ENCODE measurements around the gene RASD2.

The RASD2 gene

DNA sequence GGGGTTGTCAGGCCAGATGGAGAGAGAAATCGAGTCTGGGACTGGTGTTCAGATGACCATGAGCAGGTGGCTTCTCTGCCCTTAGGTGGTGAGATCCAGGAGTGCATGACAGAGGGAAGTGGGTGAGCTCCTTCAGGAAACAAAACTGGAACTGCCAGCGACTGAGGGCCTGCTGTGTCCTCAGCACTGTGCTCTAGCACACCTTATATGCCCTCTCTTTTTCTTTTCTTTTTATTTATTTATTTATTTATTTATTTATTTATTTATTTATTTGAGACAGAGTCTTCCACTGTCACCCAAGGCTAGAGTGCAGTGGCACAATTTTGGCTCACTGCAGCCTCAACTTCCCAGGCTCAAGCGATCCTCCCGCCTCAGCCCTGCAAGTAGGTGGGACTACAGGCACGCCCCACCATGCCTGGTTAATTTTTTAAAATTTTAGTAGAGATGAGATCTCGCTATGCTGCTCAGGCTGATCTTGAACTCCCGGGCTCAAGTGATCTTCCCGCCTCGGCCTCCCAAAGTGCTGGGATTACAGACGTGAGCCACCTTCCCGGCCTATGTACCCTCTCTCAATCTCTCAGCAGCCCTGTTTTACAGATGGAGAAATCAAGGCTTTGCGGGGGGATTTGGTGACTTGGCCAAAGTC lies 14.8 kb upstream of the RASD2 start:
- no peak overlapping the region for H3K4ac ChIP-seq (ENCODE audit: low read depth in 1 of 2, low read length in 2 of 2)
- no peak overlapping the region for H3K23ac ChIP-seq (ENCODE audit: low read length in 2 of 2)
- no peak overlapping the region for H3K4me3 ChIP-seq (ENCODE audit: insufficient read depth in 1 of 2, low read depth in 1 of 2, low read length in 2 of 2)
- no peak overlapping the region for H2BK120ac ChIP-seq (ENCODE audit: low read depth, low read length)
- H3K18ac ChIP-seq (ENCODE audit: low read depth in 1 of 2, low read length in 2 of 2), result no peak overlapping the region
- H3K27me3 ChIP-seq (ENCODE audit: control insufficient read depth in 1 of 2, insufficient read depth in 1 of 2, low read length in 2 of 2), result peaks cover 15 to 40% of the 10 kb centered on the region in 2 experiments
- WGBS, result 89% methylated on average over 11 of the region's 12 CpGs
- H3K4me1 ChIP-seq (ENCODE audit: control insufficient read depth, insufficient read depth, low read depth, low read length), result no peaks in the 10 kb centered on the region
- H3K9me3 ChIP-seq (ENCODE audit: control insufficient read depth, low read length), result peaks cover 4% of the 10 kb centered on the region
- no peak overlapping the region for H2BK5ac ChIP-seq (ENCODE audit: low read depth, low read length, poor library complexity, severe bottlenecking)
- no peak overlapping the region for H3K14ac ChIP-seq (ENCODE audit: low read length in 2 of 2)
- no peak overlapping the region for H3K9ac ChIP-seq (ENCODE audit: low read length)
- H3K4me2 ChIP-seq (ENCODE audit: low read length, poor library complexity, severe bottlenecking), result no peak overlapping the region
- no peak overlapping the region for H3K27ac ChIP-seq (ENCODE audit: low read length, poor library complexity, severe bottlenecking)
- no peak overlapping the region for H4K8ac ChIP-seq (ENCODE audit: low read length)
- no peaks in the 10 kb centered on the region for H3K36me3 ChIP-seq (ENCODE audit: control insufficient read depth in 1 of 2, insufficient read depth in 2 of 2, low read depth in 1 of 2, low read length in 2 of 2)
- H2AFZ ChIP-seq (ENCODE audit: low read depth, low read length), result no peak overlapping the region
- DNase-seq, result no peak
- no peaks in the 10 kb centered on the region for H3K79me1 ChIP-seq (replicated peaks; ENCODE audit: low read length, poor library complexity, severe bottlenecking)
- H2BK12ac ChIP-seq (ENCODE audit: low read length in 2 of 2), result no peak overlapping the region
- H2AK5ac ChIP-seq (ENCODE audit: low read length, severe bottlenecking), result no peak overlapping the region
- H2BK15ac ChIP-seq (ENCODE audit: low read depth, poor library complexity, severe bottlenecking), result no peak overlapping the region
- no peak overlapping the region for H4K91ac ChIP-seq (ENCODE audit: low read length)

DNA sequence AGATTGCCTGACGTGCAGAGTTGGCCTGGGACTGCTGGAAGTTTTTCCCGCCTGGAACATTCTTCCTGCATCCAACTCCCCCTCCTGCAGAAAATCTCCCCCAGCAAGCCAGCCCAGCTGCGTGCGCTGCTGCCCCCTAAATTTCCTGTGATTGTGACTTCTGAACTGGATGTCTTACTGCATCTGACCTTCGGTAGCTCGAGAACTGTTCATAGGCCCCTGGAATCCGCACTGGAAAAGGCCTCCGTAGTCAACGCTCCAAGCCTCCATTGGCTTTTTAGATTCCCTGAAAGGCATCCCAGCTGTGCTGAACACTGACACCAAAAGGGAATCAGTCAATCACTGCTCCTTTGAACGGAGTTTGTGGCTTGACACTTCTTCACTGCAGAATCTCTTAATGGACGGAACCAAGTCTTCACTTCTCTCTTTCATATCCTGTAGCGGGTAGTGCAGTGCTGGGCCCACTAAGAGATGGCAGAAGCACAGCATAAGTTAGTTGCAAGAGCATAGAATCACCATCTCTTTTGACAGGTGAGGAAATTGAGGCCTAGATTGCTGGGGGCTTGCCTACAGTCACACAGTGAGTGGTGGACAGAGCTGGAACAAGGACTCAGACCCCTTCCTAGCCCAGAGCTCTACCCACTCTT lies 14.2 kb upstream of the RASD2 start:
- H3K4me2 ChIP-seq (ENCODE audit: low read length, poor library complexity, severe bottlenecking), result no peak overlapping the region
- no peaks in the 10 kb centered on the region for H3K4me1 ChIP-seq (ENCODE audit: control insufficient read depth, insufficient read depth, low read depth, low read length)
- no peak overlapping the region for H3K4ac ChIP-seq (ENCODE audit: low read depth in 1 of 2, low read length in 2 of 2)
- no peaks in the 10 kb centered on the region for H3K36me3 ChIP-seq (ENCODE audit: control insufficient read depth in 1 of 2, insufficient read depth in 2 of 2, low read depth in 1 of 2, low read length in 2 of 2)
- peak overlapping the region in 1 of 2 experiments; percentile 57 for H2BK12ac ChIP-seq (ENCODE audit: low read length in 2 of 2)
- no peak overlapping the region for H3K14ac ChIP-seq (ENCODE audit: low read length in 2 of 2)
- H3K18ac ChIP-seq (ENCODE audit: low read depth in 1 of 2, low read length in 2 of 2), result no peak overlapping the region
- 87% methylated on average over 12 of the region's 12 CpGs for WGBS
- no peak overlapping the region for H2AK5ac ChIP-seq (ENCODE audit: low read length, severe bottlenecking)
- H3K79me1 ChIP-seq (replicated peaks; ENCODE audit: low read length, poor library complexity, severe bottlenecking), result no peaks in the 10 kb centered on the region
- no peak overlapping the region for H4K8ac ChIP-seq (ENCODE audit: low read length)
- no peak overlapping the region for H3K4me3 ChIP-seq (ENCODE audit: insufficient read depth in 1 of 2, low read depth in 1 of 2, low read length in 2 of 2)
- no peak overlapping the region for H2AFZ ChIP-seq (ENCODE audit: low read depth, low read length)
- peaks cover 11 to 34% of the 10 kb centered on the region in 2 experiments for H3K27me3 ChIP-seq (ENCODE audit: control insufficient read depth in 1 of 2, insufficient read depth in 1 of 2, low read length in 2 of 2)
- no peak overlapping the region for H4K91ac ChIP-seq (ENCODE audit: low read length)
- peaks cover 4% of the 10 kb centered on the region for H3K9me3 ChIP-seq (ENCODE audit: control insufficient read depth, low read length)
- no peak overlapping the region for H3K9ac ChIP-seq (ENCODE audit: low read length)
- no peak for DNase-seq
- no peak overlapping the region for H2BK15ac ChIP-seq (ENCODE audit: low read depth, poor library complexity, severe bottlenecking)
- no peak overlapping the region for H2BK5ac ChIP-seq (ENCODE audit: low read depth, low read length, poor library complexity, severe bottlenecking)
- no peak overlapping the region for H3K27ac ChIP-seq (ENCODE audit: low read length, poor library complexity, severe bottlenecking)
- no peak overlapping the region for H2BK120ac ChIP-seq (ENCODE audit: low read depth, low read length)
- no peak overlapping the region for H3K23ac ChIP-seq (ENCODE audit: low read length in 2 of 2)

DNA sequence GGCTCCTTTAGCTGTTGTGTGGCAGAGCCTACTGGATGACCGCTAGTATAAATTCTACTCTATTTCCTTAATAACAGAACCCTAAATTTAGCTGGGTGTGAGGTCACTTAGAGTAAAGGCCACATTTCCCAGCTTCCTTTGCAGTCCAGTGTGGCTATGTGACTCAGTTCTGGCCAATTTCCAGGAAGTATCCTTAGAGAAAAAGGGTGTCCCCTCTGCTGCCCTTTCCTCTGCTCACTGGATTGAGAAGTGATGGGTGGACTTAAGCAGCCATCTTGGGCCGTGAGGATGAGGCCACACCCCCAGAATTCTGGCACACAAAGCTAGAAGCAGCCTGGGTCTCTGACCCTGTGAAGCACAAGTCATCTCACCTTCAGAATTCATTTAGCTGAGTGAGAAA lies 11.7 kb upstream of the RASD2 start:
- Histone ChIP-seq H3K36me3 (ENCODE audit: control insufficient read depth in 1 of 2, insufficient read depth in 2 of 2, low read depth in 1 of 2, low read length in 2 of 2) (no peaks in the 10 kb centered on the region), H3K4me2 (ENCODE audit: low read length, poor library complexity, severe bottlenecking) (no peak overlapping the region), H3K9me3 (ENCODE audit: control insufficient read depth, low read length) (peaks cover 4% of the 10 kb centered on the region), H3K27ac (ENCODE audit: low read length, poor library complexity, severe bottlenecking) (no peak overlapping the region), H3K18ac (ENCODE audit: low read depth in 1 of 2, low read length in 2 of 2) (no peak overlapping the region), H2AK5ac (ENCODE audit: low read length, severe bottlenecking) (no peak overlapping the region), H4K8ac (ENCODE audit: low read length) (no peak overlapping the region), H2BK12ac (ENCODE audit: low read length in 2 of 2) (no peak overlapping the region), H3K9ac (ENCODE audit: low read length) (no peak overlapping the region), H2BK5ac (ENCODE audit: low read depth, low read length, poor library complexity, severe bottlenecking) (no peak overlapping the region), H3K27me3 (ENCODE audit: control insufficient read depth in 1 of 2, insufficient read depth in 1 of 2, low read length in 2 of 2) (peaks cover 6 to 20% of the 10 kb centered on the region in 2 experiments), H3K23ac (ENCODE audit: low read length in 2 of 2) (no peak overlapping the region), H2BK15ac (ENCODE audit: low read depth, poor library complexity, severe bottlenecking) (no peak overlapping the region), H3K4me1 (ENCODE audit: control insufficient read depth, insufficient read depth, low read depth, low read length) (no peaks in the 10 kb centered on the region), H2AFZ (ENCODE audit: low read depth, low read length) (no peak overlapping the region), H3K14ac (ENCODE audit: low read length in 2 of 2) (no peak overlapping the region), H4K91ac (ENCODE audit: low read length) (no peak overlapping the region), H2BK120ac (ENCODE audit: low read depth, low read length) (no peak overlapping the region), H3K4me3 (ENCODE audit: insufficient read depth in 1 of 2, low read depth in 1 of 2, low read length in 2 of 2) (no peak overlapping the region), H3K79me1 (replicated peaks; ENCODE audit: low read length, poor library complexity, severe bottlenecking) (no peaks in the 10 kb centered on the region), H3K4ac (ENCODE audit: low read depth in 1 of 2, low read length in 2 of 2) (no peak overlapping the region)
- DNase-seq, result no peak
- 78% methylated on average over 1 of the region's 2 CpGs for WGBS

DNA sequence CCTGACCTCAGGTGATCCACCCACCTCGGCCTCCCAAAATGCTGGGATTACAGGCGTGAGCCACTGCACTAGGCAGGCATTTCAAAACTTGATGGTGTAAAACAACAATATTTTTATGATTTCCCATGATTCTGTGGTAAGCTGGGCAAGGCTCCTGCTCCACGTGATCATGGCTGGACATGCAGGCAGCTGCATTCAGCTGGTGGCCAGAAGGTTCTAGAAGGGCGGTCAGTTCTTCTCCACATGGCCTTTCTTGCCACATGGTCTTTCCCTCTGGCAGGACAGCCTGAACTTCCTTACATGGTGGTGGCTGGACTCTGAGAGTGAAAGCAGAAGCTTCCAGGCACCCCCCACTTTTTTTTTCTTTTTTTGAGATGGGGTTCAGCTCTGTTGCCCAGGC lies 9.9 kb upstream of the RASD2 start:
- no peak overlapping the region for H4K8ac ChIP-seq (ENCODE audit: low read length)
- H3K9me3 ChIP-seq (ENCODE audit: control insufficient read depth, low read length), result peaks cover 4% of the 10 kb centered on the region
- 92% methylated on average over 4 of the region's 4 CpGs for WGBS

More for the DNA sequence above, 9.9 kb upstream of the RASD2 start:
- no peak overlapping the region for H3K4ac ChIP-seq (ENCODE audit: low read depth in 1 of 2, low read length in 2 of 2)
- H2BK15ac ChIP-seq (ENCODE audit: low read depth, poor library complexity, severe bottlenecking), result no peak overlapping the region
- H3K18ac ChIP-seq (ENCODE audit: low read depth in 1 of 2, low read length in 2 of 2), result no peak overlapping the region
- H3K27ac ChIP-seq (ENCODE audit: low read length, poor library complexity, severe bottlenecking), result no peak overlapping the region
- no peak overlapping the region for H3K4me2 ChIP-seq (ENCODE audit: low read length, poor library complexity, severe bottlenecking)
- no peaks in the 10 kb centered on the region for H3K79me1 ChIP-seq (replicated peaks; ENCODE audit: low read length, poor library complexity, severe bottlenecking)
- H2BK120ac ChIP-seq (ENCODE audit: low read depth, low read length), result no peak overlapping the region
- H2BK5ac ChIP-seq (ENCODE audit: low read depth, low read length, poor library complexity, severe bottlenecking), result no peak overlapping the region
- H3K23ac ChIP-seq (ENCODE audit: low read length in 2 of 2), result no peak overlapping the region
- no peaks in the 10 kb centered on the region for H3K36me3 ChIP-seq (ENCODE audit: control insufficient read depth in 1 of 2, insufficient read depth in 2 of 2, low read depth in 1 of 2, low read length in 2 of 2)
- no peak overlapping the region for H2AFZ ChIP-seq (ENCODE audit: low read depth, low read length)
- H3K4me3 ChIP-seq (ENCODE audit: insufficient read depth in 1 of 2, low read depth in 1 of 2, low read length in 2 of 2), result no peak overlapping the region
- no peak overlapping the region for H3K14ac ChIP-seq (ENCODE audit: low read length in 2 of 2)
- DNase-seq, result no peak
- peaks cover 10 to 31% of the 10 kb centered on the region in 2 experiments for H3K27me3 ChIP-seq (ENCODE audit: control insufficient read depth in 1 of 2, insufficient read depth in 1 of 2, low read length in 2 of 2)
- H2AK5ac ChIP-seq (ENCODE audit: low read length, severe bottlenecking), result no peak overlapping the region
- no peak overlapping the region for H2BK12ac ChIP-seq (ENCODE audit: low read length in 2 of 2)
- no peak overlapping the region for H3K9ac ChIP-seq (ENCODE audit: low read length)
- no peaks in the 10 kb centered on the region for H3K4me1 ChIP-seq (ENCODE audit: control insufficient read depth, insufficient read depth, low read depth, low read length)
- no peak overlapping the region for H4K91ac ChIP-seq (ENCODE audit: low read length)
